ENCODE results near the gene CBARP.
A peak's percentile ranks its signal among the peaks of the same experiment; 100 is the strongest.

Gene CBARP

GRCh38 chr19:1243768-1244692 is 6.2 kb upstream of the CBARP start:
- peak; percentile 92 for TF ChIP-seq CTCF (IDR thresholded peaks at IDR 0.05; ENCODE audit: low read depth, low read length, missing control alignments)
- H3K4me3 ChIP-seq (ENCODE audit: low read depth, low read length), result no peak overlapping the region
- DNase-seq (ENCODE audit: low read depth), result peak; percentile 73
- in situ Hi-C loops (cut with HindIII; ENCODE audit: low sequenced_read_pairs), result no loop called here

DNA sequence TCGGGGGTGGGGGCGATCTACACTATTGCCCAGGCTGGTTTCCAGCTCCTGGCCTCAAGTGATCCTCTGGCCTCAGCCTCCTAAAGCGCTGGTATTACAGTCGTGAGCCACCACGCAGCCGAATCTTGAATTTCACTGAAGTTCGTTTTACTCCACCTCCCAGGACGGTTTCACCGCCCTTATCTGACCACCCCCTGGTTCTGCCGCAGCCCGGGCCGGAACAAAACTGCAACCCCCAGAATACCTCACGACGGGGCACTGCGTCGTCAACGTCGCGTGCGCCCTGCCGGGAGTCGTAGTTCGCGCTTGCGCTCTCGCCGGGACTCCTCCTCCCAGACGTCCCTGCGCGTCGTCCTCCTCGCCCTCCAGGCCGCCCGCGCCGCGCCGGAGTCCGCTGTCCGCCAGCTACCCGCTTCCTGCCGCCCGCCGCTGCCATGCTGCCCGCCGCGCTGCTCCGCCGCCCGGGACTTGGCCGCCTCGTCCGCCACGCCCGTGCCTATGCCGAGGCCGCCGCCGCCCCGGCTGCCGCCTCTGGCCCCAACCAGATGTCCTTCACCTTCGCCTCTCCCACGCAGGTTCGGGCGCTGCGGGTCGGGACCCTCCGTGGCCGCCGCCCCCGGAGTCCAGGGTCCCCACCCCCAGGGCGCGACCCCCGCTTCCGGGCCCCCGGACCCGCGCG is 3.8 kb upstream of the CBARP start, which contains the start of gene ATP5F1D:
Gene ATP5F1D, plus strand, starts transcription at position 335 of the 679 bp plus-strand sequence. Its CDS starts 100 bp downstream, at position 435.
- no peak for TF ChIP-seq CTCF (IDR thresholded peaks at IDR 0.05; ENCODE audit: low read depth, low read length, missing control alignments)
- in situ Hi-C loops (cut with HindIII; ENCODE audit: low sequenced_read_pairs), result no loop called here
- H3K4me3 ChIP-seq (ENCODE audit: low read depth, low read length), result peak within 1 kb of the TSS; percentile 67
- DNase-seq (ENCODE audit: low read depth), result peak; percentile 80

DNA sequence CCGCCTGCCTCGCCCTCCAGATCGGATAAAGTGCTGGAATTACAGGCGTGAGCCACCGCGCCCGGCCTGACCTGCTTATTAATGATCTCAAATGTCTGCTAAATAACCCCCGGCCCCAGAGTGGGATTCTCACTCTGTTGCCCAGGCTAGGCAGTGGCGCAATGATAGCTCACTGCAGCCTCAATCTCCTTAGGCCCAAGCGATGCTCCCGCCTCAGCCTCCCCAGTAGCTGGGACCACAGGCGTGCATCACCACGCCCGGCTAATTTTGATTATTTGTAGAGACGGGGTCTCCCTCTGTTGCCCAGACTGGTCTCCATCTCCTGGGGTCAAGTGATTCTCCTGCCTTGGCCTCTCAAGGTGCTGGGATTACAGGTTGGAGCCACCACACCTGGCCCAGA is 3.1 kb upstream of the CBARP start:
- in situ Hi-C loops (cut with HindIII; ENCODE audit: low sequenced_read_pairs), result no loop called here
- TF ChIP-seq CTCF (IDR thresholded peaks at IDR 0.05; ENCODE audit: low read depth, low read length, missing control alignments), result no peak
- no peak for DNase-seq (ENCODE audit: low read depth)
- H3K4me3 ChIP-seq (ENCODE audit: low read depth, low read length), result no peak overlapping the region

DNA sequence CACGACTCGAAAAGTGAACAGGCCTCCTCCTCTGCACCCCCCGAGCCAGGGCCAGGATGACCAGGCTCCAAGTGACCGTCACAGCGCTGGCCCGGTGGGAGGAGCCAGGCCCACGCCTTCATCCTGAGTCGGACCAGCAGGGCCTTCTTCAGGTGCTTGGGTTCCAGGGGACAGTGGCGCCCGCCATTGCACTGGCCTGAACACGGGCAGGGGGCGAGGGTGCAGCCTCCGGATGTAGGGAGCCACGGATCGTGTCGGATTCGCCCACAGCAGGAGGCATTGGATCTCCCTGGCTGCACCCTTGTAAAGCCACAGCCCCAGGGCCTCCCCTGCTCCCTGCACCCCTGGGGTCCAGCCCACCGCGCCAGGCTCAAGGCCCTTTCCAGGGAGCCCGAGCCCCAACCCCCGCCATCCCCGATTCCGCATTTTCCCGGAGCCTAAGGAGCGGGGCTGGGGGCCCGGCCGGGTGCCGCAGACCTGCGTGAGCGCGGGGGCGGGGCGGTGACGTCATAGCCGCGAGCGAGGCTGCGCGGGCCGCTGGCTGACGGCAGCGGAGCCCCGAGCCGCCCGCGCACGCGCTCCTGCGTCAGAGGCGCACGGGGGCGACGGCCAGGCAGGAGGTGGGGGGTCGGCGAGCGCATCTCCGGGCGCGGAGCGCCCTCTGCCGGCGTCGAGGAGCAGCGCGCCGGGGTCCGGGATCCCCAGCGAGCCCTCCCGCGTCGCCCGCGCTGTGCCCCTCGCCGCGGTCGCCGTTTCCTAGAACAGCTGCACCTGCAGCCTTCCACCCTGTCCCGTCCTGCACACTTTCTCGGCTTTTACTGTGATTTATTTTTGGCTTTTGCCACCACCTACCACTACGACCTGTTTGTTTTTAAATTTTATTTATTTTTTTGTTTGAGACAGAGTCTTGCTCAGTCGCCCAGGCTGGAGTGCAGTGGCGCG is 2.3 kb upstream of the CBARP start:
- DNase-seq (ENCODE audit: low read depth), result peak; percentile 66
- H3K4me3 ChIP-seq (ENCODE audit: low read depth, low read length), result peak overlapping the region; percentile 27
- peak; percentile 61 for TF ChIP-seq CTCF (IDR thresholded peaks at IDR 0.05; ENCODE audit: low read depth, low read length, missing control alignments)
- in situ Hi-C loops (cut with HindIII; ENCODE audit: low sequenced_read_pairs), result no loop called here

DNA sequence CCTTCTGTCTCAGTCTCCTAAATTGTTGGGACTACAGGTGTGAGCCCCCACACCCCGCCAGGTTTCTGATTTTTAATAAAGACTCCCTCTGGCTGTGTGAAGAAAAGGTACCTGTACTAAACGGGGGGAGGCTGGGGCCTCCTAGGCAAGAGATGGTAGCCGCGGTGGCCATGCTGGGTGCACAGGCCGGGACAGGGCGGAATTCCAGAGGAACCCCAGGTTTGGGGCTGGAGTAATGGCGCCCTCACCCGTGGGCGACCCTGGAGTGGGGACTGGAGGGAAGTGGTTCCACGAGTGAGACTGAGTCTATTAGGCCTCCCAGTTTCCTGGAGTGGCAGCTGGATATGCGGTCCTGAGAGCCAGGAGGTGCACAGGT is 1.6 kb upstream of the CBARP start:
- no peak for TF ChIP-seq CTCF (IDR thresholded peaks at IDR 0.05; ENCODE audit: low read depth, low read length, missing control alignments)
- DNase-seq (ENCODE audit: low read depth), result no peak
- H3K4me3 ChIP-seq (ENCODE audit: low read depth, low read length), result no peak overlapping the region
- in situ Hi-C loops (cut with HindIII; ENCODE audit: low sequenced_read_pairs), result no loop called here

All from astrocyte of the cerebellum (primary cell).